ENCODE measurements around the gene RASL10B.

Gene RASL10B

GRCh38 chr17:35725802-35726126 lies 5.7 kb upstream of the RASL10B start:
- H3K9me3 ChIP-seq (ENCODE audit: insufficient read depth, low read depth, low read length): no peaks in the 10 kb centered on the region
- no peaks in the 10 kb centered on the region for H3K9me2 ChIP-seq (replicated peaks; ENCODE audit: low read depth, low read length)
- no peak overlapping the region for H3K4me2 ChIP-seq (ENCODE audit: low read depth, low read length, poor library complexity, severe bottlenecking)
- no peak overlapping the region for H2AFZ ChIP-seq (ENCODE audit: low read length)
- peaks cover 37% of the 10 kb centered on the region; the same call in 1 of the 2 replicates for H3K36me3 ChIP-seq (ENCODE audit: insufficient read depth, low read length)
- H4K20me1 ChIP-seq (ENCODE audit: insufficient read depth, low read length, poor library complexity, severe bottlenecking): no peaks in the 10 kb centered on the region
- no peak overlapping the region for H3K9ac ChIP-seq (ENCODE audit: low read depth, low read length, poor library complexity, severe bottlenecking)
- no peaks in the 10 kb centered on the region for H3F3A ChIP-seq (ENCODE audit: low read depth)
- no peaks in the 10 kb centered on the region for H3K4me1 ChIP-seq (ENCODE audit: insufficient read depth, low read length, poor library complexity, severe bottlenecking)
- no peaks in the 10 kb centered on the region for H3K79me2 ChIP-seq (ENCODE audit: insufficient read depth, low read length)
- H3K4me3 ChIP-seq (ENCODE audit: low read length, poor library complexity, severe bottlenecking): no peak overlapping the region
- no peaks in the 10 kb centered on the region for H3K27me3 ChIP-seq (ENCODE audit: insufficient read depth, low read length, poor library complexity, severe bottlenecking)
- TF ChIP-seq EZH2phosphoT487 (IDR thresholded peaks at IDR 0.05; ENCODE audit: borderline replicate concordance): no peak
- TF ChIP-seq CTCF (conservative IDR thresholded peaks at IDR 0.05; ENCODE audit: low read length): no peak

GRCh38 chr17:35726127-35726952 lies 5.1 kb upstream of the RASL10B start:
- H3K4me3 ChIP-seq (ENCODE audit: low read length, poor library complexity, severe bottlenecking): no peak overlapping the region
- no peak overlapping the region for H3K9ac ChIP-seq (ENCODE audit: low read depth, low read length, poor library complexity, severe bottlenecking)
- H3K36me3 ChIP-seq (ENCODE audit: insufficient read depth, low read length): peaks cover 32% of the 10 kb centered on the region; the same call in 1 of the 2 replicates
- no peaks in the 10 kb centered on the region for H3K9me2 ChIP-seq (replicated peaks; ENCODE audit: low read depth, low read length)
- H3K4me1 ChIP-seq (ENCODE audit: insufficient read depth, low read length, poor library complexity, severe bottlenecking): no peaks in the 10 kb centered on the region
- no peaks in the 10 kb centered on the region for H3K79me2 ChIP-seq (ENCODE audit: insufficient read depth, low read length)
- H4K20me1 ChIP-seq (ENCODE audit: insufficient read depth, low read length, poor library complexity, severe bottlenecking): no peaks in the 10 kb centered on the region
- H3K27me3 ChIP-seq (ENCODE audit: insufficient read depth, low read length, poor library complexity, severe bottlenecking): no peaks in the 10 kb centered on the region
- no peaks in the 10 kb centered on the region for H3K9me3 ChIP-seq (ENCODE audit: insufficient read depth, low read depth, low read length)
- H2AFZ ChIP-seq (ENCODE audit: low read length): no peak overlapping the region
- no peaks in the 10 kb centered on the region for H3F3A ChIP-seq (ENCODE audit: low read depth)
- H3K4me2 ChIP-seq (ENCODE audit: low read depth, low read length, poor library complexity, severe bottlenecking): no peak overlapping the region
- no peak for TF ChIP-seq EZH2phosphoT487 (IDR thresholded peaks at IDR 0.05; ENCODE audit: borderline replicate concordance)
- no peak for TF ChIP-seq CTCF (conservative IDR thresholded peaks at IDR 0.05; ENCODE audit: low read length)

GRCh38 chr17:35726953-35727460 lies 4.4 kb upstream of the RASL10B start:
- Histone ChIP-seq H3K4me1 (ENCODE audit: insufficient read depth, low read length, poor library complexity, severe bottlenecking) (no peaks in the 10 kb centered on the region), H3K9me3 (ENCODE audit: insufficient read depth, low read depth, low read length) (no peaks in the 10 kb centered on the region), H3K27me3 (ENCODE audit: insufficient read depth, low read length, poor library complexity, severe bottlenecking) (no peaks in the 10 kb centered on the region), H4K20me1 (ENCODE audit: insufficient read depth, low read length, poor library complexity, severe bottlenecking) (no peaks in the 10 kb centered on the region), H3K9ac (ENCODE audit: low read depth, low read length, poor library complexity, severe bottlenecking) (no peak overlapping the region), H3K4me3 (ENCODE audit: low read length, poor library complexity, severe bottlenecking) (no peak overlapping the region), H3K9me2 (replicated peaks; ENCODE audit: low read depth, low read length) (no peaks in the 10 kb centered on the region), H2AFZ (ENCODE audit: low read length) (no peak overlapping the region), H3K36me3 (ENCODE audit: insufficient read depth, low read length) (peaks cover 28% of the 10 kb centered on the region; the same call in 1 of the 2 replicates), H3F3A (ENCODE audit: low read depth) (no peaks in the 10 kb centered on the region), H3K4me2 (ENCODE audit: low read depth, low read length, poor library complexity, severe bottlenecking) (no peak overlapping the region), H3K79me2 (ENCODE audit: insufficient read depth, low read length) (no peaks in the 10 kb centered on the region)
- TF ChIP-seq EZH2phosphoT487 (IDR thresholded peaks at IDR 0.05; ENCODE audit: borderline replicate concordance) (no peak), CTCF (conservative IDR thresholded peaks at IDR 0.05; ENCODE audit: low read length) (no peak)
